Measurements from ENCODE around the gene CFAP100.

CFAP100 gene

DNA sequence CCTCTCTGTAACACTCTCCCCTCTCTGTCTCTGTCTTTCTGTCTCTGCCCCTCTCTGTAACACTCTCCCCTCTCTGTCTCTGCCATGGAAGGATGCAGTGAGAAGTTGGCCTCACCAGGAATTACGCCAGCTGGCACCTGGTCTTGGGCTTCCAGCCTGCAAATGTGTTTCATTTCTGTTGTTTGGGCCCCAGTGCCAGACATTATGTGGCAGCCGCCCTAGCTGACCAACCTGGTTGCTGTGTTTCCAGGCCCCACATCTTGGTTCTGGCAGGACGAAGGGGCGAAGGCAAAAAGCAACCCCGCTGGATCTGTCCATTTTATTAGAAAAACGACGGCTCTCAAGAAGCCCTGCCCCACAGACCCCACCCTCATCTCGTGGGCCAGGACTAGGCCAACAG is 86.2 kb downstream of the CFAP100 start:
- DNase-seq (ENCODE audit: low read depth): peak; percentile 37

DNA sequence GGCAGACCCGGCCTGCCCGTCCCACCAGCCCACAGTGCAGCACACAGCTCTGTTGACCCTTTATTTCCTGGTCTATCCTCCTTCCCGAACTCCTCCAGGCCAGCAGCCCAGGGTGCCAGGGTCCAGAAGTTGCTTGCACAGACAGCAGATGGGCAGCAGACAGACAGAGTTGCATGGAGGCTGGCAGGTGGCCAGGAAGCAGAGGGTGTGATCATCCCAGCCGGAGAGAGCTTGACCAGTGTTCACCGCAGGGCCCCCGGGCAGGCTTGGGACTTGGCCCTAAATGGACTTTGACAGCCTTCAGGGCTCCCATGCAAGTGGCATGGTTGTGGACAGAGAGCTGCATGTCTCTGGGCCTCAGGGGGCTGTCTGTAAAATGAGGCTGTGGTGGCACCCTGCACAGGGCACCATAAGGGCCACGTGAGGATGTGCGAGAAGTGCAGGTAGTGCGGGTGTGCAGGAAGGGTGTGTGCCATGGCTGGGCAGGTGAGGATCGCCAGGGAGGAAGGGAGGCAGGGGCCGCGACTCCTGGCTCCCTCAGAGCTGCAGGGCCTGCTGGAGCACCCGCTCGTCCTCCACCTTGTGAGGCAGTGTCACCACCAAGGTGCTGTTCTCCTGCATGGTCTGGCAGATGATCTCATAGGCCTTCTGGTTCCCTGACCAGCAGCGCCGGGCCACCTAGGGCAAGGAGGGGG is 87.2 kb downstream of the CFAP100 start:
- peak; percentile 42 for DNase-seq (ENCODE audit: low read depth)

DNA sequence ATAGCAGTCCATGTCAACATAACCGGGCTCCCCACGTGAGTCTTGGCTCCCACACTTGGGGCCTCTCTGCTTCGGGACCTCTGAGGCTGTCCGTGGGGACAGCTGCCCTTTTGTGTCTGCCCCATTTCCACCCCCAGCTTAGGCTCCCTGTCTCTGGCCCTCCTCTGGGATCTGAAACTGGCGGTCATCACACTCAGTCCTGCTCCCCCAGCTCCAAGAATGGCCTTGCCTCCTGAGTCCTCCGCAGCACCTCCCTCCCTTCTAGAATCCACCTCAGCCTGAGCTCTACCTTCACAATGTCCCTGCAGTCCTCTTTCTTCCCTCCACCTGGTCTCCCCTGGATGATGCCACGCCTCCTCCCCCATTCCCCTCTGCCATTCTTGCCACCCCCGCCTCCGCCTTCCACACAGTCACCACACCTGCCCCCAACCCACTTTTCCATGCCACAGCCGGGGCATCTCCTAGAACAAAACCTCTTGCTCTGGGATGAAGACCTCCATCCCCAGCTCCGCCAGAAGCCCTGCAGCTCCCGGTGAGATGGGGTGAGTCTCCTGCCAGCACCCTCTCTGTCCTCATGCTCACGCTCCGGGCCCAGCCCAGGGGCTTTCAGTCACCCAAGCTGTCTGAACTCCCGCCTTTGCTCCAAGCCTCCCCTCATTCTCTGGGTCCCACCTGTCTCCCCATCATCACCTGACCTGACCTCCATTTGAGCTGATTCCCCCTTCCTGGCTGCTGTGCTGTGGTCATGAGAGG is 88.0 kb downstream of the CFAP100 start:
- DNase-seq (ENCODE audit: low read depth): no peak

DNA sequence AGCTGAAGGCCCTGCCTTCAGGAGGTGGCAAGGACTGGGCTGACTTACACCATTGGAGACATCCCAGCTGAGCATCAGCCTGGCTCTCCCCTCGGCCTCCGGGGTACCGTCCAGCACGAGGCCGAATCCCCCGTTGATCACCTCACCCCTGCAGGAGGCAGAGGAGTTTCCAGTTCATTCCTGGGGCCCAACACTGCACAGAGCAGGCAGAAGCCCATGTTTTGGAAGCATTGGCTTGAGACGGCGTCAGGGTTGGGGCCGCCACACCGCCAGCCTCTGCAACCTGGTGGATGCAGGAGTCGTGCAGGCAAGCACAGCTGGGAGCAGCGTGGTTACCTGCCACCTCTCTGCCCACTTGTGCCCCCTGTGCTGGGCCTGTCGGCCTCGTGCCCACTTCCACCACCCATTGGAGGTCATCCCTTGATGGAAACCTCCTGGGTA is 88.6 kb downstream of the CFAP100 start:
- no peak for DNase-seq (ENCODE audit: low read depth)

DNA sequence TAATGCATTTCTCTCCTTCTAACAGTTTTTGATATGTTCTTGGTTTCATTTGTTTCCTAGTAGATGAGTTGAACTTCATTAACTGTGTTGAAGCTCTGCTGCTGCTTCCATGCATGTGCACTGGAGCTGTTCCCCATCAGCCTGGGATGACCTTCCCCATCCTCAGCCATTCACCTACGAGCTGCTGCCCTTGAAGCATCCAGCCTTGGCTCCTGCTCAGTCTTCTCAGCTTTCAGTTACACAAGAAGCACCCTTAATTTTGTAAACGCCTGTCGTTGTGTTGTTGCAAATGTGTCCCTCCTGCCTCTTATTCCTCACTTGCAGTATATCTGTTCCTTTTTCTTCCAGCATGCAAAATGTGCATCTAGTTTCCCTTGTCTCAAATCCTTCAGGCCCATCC is 89.4 kb downstream of the CFAP100 start:
- DNase-seq (ENCODE audit: low read depth): peak; percentile 21

DNA sequence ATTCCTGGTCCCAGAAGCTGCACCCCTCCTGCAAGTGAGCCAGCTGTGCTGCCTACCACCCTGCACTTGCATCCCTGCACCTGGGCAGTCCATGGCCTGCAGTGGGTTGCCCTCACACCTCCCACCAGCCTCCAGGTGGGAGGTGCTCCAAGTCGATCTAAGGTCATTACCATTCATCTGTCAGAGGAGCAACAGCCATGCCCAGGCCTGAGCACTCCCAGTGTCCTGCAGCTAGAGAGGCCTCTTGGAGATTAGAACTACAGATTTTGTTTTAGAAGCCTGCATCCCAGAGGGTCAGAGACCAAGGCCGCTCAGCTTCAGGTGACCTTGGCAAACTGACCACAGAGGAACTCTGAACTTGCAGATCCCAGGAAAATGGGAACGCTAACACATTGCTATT is 90.0 kb downstream of the CFAP100 start:
- DNase-seq (ENCODE audit: low read depth): no peak

DNA sequence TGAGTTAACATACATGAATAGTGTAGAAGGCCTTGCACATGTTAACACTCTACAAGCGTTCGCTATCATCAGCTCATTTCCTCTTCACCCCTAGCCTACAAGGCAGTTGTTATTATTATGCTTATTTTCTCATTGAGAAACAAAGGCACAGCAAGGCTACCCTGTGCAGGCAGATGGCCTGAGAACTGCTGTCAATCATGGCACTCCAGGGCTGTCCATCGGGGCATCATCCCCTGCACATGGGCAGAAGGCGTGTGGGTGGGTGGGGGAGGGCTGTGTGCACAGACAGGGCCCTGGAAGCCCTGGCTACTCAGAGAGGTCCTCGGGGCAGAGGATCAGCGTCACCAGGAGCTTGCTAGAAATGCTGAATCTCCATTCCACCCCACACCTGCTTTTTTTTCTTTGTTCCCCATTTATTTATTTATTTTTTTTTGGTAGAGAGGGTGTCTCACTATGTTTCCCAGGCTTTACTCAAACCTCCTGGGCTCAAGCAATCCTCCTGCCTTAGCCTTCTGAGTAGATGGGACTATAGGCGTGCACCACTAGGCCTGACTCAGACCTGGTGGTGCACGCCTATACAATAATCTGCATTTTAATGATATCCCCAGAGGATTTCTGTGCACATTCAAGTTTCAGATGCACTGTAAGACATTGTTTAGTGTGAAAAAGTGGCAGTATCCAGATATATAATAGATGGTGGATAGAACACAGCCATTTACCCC is 90.6 kb downstream of the CFAP100 start:
- DNase-seq (ENCODE audit: low read depth): no peak

DNA sequence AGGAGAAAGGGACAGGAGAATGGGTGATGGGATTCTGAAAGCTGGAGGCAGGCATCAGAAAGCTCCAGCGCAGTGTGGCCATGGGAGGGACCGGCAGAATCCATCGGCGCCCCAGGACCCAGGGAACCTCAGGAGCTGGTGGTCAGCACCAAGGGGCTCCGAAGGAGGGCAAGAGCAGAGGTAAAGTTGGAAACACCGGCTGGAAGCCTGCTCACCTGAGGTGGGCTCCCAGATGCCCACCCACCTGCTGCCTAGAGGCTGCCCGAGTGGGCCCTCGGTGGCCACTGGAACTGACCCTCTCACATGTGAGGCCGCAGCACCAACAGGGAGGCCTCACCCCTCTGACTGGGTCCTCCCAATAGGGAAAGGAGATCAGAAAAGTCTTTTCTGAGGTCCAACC is 91.2 kb downstream of the CFAP100 start:
- no peak for DNase-seq (ENCODE audit: low read depth)

Measured in fibroblast of gingiva (primary cell).